Ectodermal cell (in vitro differentiated cells): ENCODE measurements around the gene COMMD1.
"Not testable (repeated sequence)": the region's sequence is repeated elsewhere in the genome, so short reads cannot be mapped to it uniquely, and the experiment has no call there.

Experiments used
- H3K27ac ChIP-seq: 2 replicates; pipeline ENCODE4 v1.7.0; 2013; ENCODE audit warnings: mild to moderate bottlenecking, low read depth, low read length; ENCODE audit not compliant: insufficient read depth, poor library complexity, severe bottlenecking
- H3K27me3 ChIP-seq: 2 replicates; pipeline ENCODE4 v1.7.0; 2013; ENCODE audit warnings: mild to moderate bottlenecking, low read length; ENCODE audit not compliant: insufficient read depth, control insufficient read depth, poor library complexity, severe bottlenecking
- H3K36me3 ChIP-seq: one replicate; pipeline ENCODE4 v1.7.0; 2013; ENCODE audit warnings: low read length; ENCODE audit not compliant: control insufficient read depth, insufficient read depth
- H3K4me1 ChIP-seq: one replicate; pipeline ENCODE4 v1.7.0; 2013; ENCODE audit warnings: low read length; ENCODE audit not compliant: control insufficient read depth, insufficient read depth
- H3K4me3 ChIP-seq: 2 replicates; pipeline ENCODE4 v1.7.0; 2013; ENCODE audit warnings: low read depth, low read length, control low read depth; ENCODE audit not compliant: insufficient read depth
- H3K9me3 ChIP-seq: 2 replicates; pipeline ENCODE4 v1.7.0; 2013; ENCODE audit warnings: mild to moderate bottlenecking, low read length, moderate library complexity; ENCODE audit not compliant: control insufficient read depth
- WGBS, 2 experiments: methylation state at CpG; one replicate each; pipeline ENCODE4 v1.1.7; 2013; ENCODE audit warnings: missing lambda C conversion rate in 2 of 2; 5-methylcytosine and 5-hydroxymethylcytosine counted together

Gene COMMD1

GRCh38 chr2:62146790-62147189, 241.3 kb downstream of the COMMD1 start:
- H3K4me3 ChIP-seq, H3K27ac ChIP-seq, H3K36me3 ChIP-seq, H3K27me3 ChIP-seq, H3K4me1 ChIP-seq, H3K9me3 ChIP-seq: not testable (repeated sequence)
- 97% methylated on average over 4 to 7 of the region's 7 CpGs for WGBS, 2 experiments

- 94 to 95% methylated on average over 4 of the region's 4 CpGs for WGBS, 2 experiments
- no peak overlapping the region for H3K4me3 ChIP-seq
- no peak overlapping the region for H3K27ac ChIP-seq
These were observed 242.3 kb downstream of the COMMD1 start for GRCh38 chr2:62147610-62148301.

GRCh38 chr2:62149708-62150107, 244.2 kb downstream of the COMMD1 start:
- Histone ChIP-seq H3K36me3 (no peaks in the 10 kb centered on the region), H3K4me1 (no peaks in the 10 kb centered on the region), H3K27ac (no peak overlapping the region), H3K4me3 (no peak overlapping the region), H3K9me3 (no peaks in the 10 kb centered on the region), H3K27me3 (no peaks in the 10 kb centered on the region)

More at GRCh38 chr2:62147610-62148301, 242.3 kb downstream of the COMMD1 start:
- Histone ChIP-seq H3K9me3 (no peaks in the 10 kb centered on the region), H3K36me3 (no peaks in the 10 kb centered on the region), H3K27me3 (no peaks in the 10 kb centered on the region), H3K4me1 (no peaks in the 10 kb centered on the region)

- Histone ChIP-seq H3K9me3 (peaks cover 7% of the 10 kb centered on the region), H3K4me1 (no peaks in the 10 kb centered on the region), H3K4me3 (no peak overlapping the region), H3K27ac (no peak overlapping the region), H3K27me3 (no peaks in the 10 kb centered on the region), H3K36me3 (no peaks in the 10 kb centered on the region)
- 75 to 79% methylated on average over 6 of the region's 6 CpGs for WGBS, 2 experiments
These were observed 245.3 kb downstream of the COMMD1 start for GRCh38 chr2:62150597-62151305.

- no peaks in the 10 kb centered on the region for H3K4me1 ChIP-seq
- no peak overlapping the region for H3K27ac ChIP-seq
- H3K36me3 ChIP-seq = no peaks in the 10 kb centered on the region
- no peak overlapping the region for H3K4me3 ChIP-seq
- no peaks in the 10 kb centered on the region for H3K27me3 ChIP-seq
- peaks cover 7% of the 10 kb centered on the region for H3K9me3 ChIP-seq
- 59 to 71% methylated on average over 4 of the region's 4 CpGs for WGBS, 2 experiments
These were observed 245.8 kb downstream of the COMMD1 start for GRCh38 chr2:62151306-62151638.

- 71 to 76% methylated on average over 3 of the region's 3 CpGs for WGBS, 2 experiments
- H3K36me3 ChIP-seq = no peaks in the 10 kb centered on the region
- H3K4me1 ChIP-seq = no peaks in the 10 kb centered on the region
- H3K27me3 ChIP-seq = no peaks in the 10 kb centered on the region
- H3K27ac ChIP-seq = no peak overlapping the region
- H3K9me3 ChIP-seq = peaks cover 7% of the 10 kb centered on the region
- no peak overlapping the region for H3K4me3 ChIP-seq
These were observed 246.5 kb downstream of the COMMD1 start for GRCh38 chr2:62152000-62152399.

- Histone ChIP-seq H3K4me1 (no peaks in the 10 kb centered on the region), H3K9me3 (peaks cover 7% of the 10 kb centered on the region), H3K4me3 (no peak overlapping the region), H3K36me3 (no peaks in the 10 kb centered on the region), H3K27me3 (no peaks in the 10 kb centered on the region), H3K27ac (no peak overlapping the region)
- WGBS, 2 experiments = 69 to 70% methylated on average over 6 of the region's 6 CpGs
These were observed 251.5 kb downstream of the COMMD1 start for GRCh38 chr2:62156861-62157496.

- WGBS, 2 experiments = 90 to 93% methylated on average over 7 to 9 of the region's 9 CpGs
- Histone ChIP-seq H3K27me3 (no peaks in the 10 kb centered on the region), H3K4me1 (peaks cover 6% of the 10 kb centered on the region), H3K36me3 (no peaks in the 10 kb centered on the region), H3K27ac (no peak overlapping the region), H3K4me3 (no peak overlapping the region), H3K9me3 (peaks cover 7% of the 10 kb centered on the region)
These were observed 253.1 kb downstream of the COMMD1 start for GRCh38 chr2:62158444-62159121.

GRCh38 chr2:62160691-62161090, 255.2 kb downstream of the COMMD1 start:
- H3K27me3 ChIP-seq, H3K36me3 ChIP-seq, H3K27ac ChIP-seq, H3K9me3 ChIP-seq, H3K4me3 ChIP-seq: not testable (repeated sequence)
- peaks cover 16% of the 10 kb centered on the region for H3K4me1 ChIP-seq
- 91 to 96% methylated on average over 5 to 6 of the region's 9 CpGs for WGBS, 2 experiments
